Calu3 (cell line): ENCODE measurements around the gene PRPF38B. TPM values are rescaled to one million over a fixed set of nuclear protein-coding genes. Genes with fewer than 3 reads are reported as not detected.
A peak's percentile ranks its signal among the peaks of the same experiment; 100 is the strongest.

Source experiments
- BruUV-seq: library from RNA; stranded (reverse); fragments of 400-500 nt; replicated peaks from 2 replicates; lab custom pipeline; 2021; lab: Mats Ljungman, UMichigan
- CTCF ChIA-PET: fragments of 300-600 bp; sonication (Branson Sonifier 250); formaldehyde crosslinking; loops from one replicate; lab custom pipeline; 2022; ENCODE audit warnings: antibody characterized with exemption; lab: Charles Lee
- DNase-seq: peaks from one replicate; pipeline ENCODE4 v3.0.0; 2022
- H3K27ac Mint-ChIP-seq: one replicate; pipeline ENCODE4 v1.8.0; 2022; ENCODE audit warnings: mixed read lengths; ENCODE audit not compliant: unreplicated experiment
- H3K27me3 Mint-ChIP-seq: one replicate; pipeline ENCODE4 v1.8.0; 2022; ENCODE audit warnings: mixed read lengths; ENCODE audit not compliant: unreplicated experiment
- H3K36me3 Mint-ChIP-seq: one replicate; pipeline ENCODE4 v1.8.0; 2022; ENCODE audit warnings: mild to moderate bottlenecking, moderate library complexity, mixed read lengths; ENCODE audit not compliant: insufficient read depth, unreplicated experiment
- H3K4me1 Mint-ChIP-seq: one replicate; pipeline ENCODE4 v1.8.0; 2022; ENCODE audit warnings: mild to moderate bottlenecking, low read depth, mixed read lengths; ENCODE audit not compliant: unreplicated experiment
- H3K4me3 Mint-ChIP-seq: one replicate; pipeline ENCODE4 v1.8.0; 2022; ENCODE audit warnings: mild to moderate bottlenecking, low read depth, moderate library complexity, mixed read lengths; ENCODE audit not compliant: unreplicated experiment
- H3K9me3 Mint-ChIP-seq: one replicate; pipeline ENCODE4 v1.8.0; 2022; ENCODE audit warnings: low read depth, mixed read lengths; ENCODE audit not compliant: unreplicated experiment
- CTCF ChIP-seq: fragments of 200-600 bp; IDR thresholded peaks from one replicate; pipeline ENCODE4 v1.8.0; 2022; ENCODE audit warnings: antibody characterized with exemption; ENCODE audit not compliant: unreplicated experiment
- intact Hi-C: fragments of 100-400 bp; cut with micrococcal nuclease; formaldehyde crosslinking; loops from one replicate; pipeline ENCODE4 v1.10.0; 2022; ENCODE audit not compliant: unreplicated experiment
- total RNA-seq: library from RNA; stranded (reverse); gene quantifications from 2 replicates; pipeline ENCODE4 v1.2.3, GENCODE V29; 2022

PRPF38B gene
- total RNA-seq, 1 experiment from 2014 or later: 47.6 TPM

- no peak for TF ChIP-seq CTCF
- H3K4me1 Mint-ChIP-seq: peaks cover 5% of the 10 kb centered on the region
- no peaks in the 10 kb centered on the region for H3K27me3 Mint-ChIP-seq
- H3K4me3 Mint-ChIP-seq: no peak overlapping the region
- H3K36me3 Mint-ChIP-seq: peaks cover 28% of the 10 kb centered on the region
- no peak for DNase-seq
- no peak overlapping the region for H3K27ac Mint-ChIP-seq
- intact Hi-C loops: no loop called here
- CTCF ChIA-PET: no interaction called here
- no peaks in the 10 kb centered on the region for H3K9me3 Mint-ChIP-seq
- no TSS peak for BruUV-seq
Measured at GRCh38 chr1:108703939-108704338, 11.8 kb downstream of the PRPF38B start.

GRCh38 chr1:108704496-108704895 lies 12.4 kb downstream of the PRPF38B start:
- peak; percentile 15 for DNase-seq
- CTCF ChIA-PET: no interaction called here
- Mint-ChIP-seq H3K9me3 (no peaks in the 10 kb centered on the region), H3K4me3 (no peak overlapping the region), H3K4me1 (no peaks in the 10 kb centered on the region), H3K27ac (no peak overlapping the region), H3K27me3 (no peaks in the 10 kb centered on the region), H3K36me3 (peaks cover 23% of the 10 kb centered on the region)
- intact Hi-C loops: no loop called here
- no TSS peak for BruUV-seq
- no peak for TF ChIP-seq CTCF

- intact Hi-C loops: no loop called here
- Mint-ChIP-seq H3K27me3 (no peaks in the 10 kb centered on the region), H3K4me1 (no peaks in the 10 kb centered on the region), H3K36me3 (peaks cover 7% of the 10 kb centered on the region), H3K27ac (no peak overlapping the region), H3K9me3 (no peaks in the 10 kb centered on the region), H3K4me3 (no peak overlapping the region)
- CTCF ChIA-PET: no interaction called here
- no TSS peak for BruUV-seq
- DNase-seq: no peak
- TF ChIP-seq CTCF: no peak
Measured at GRCh38 chr1:108706643-108707042, 14.5 kb downstream of the PRPF38B start.

GRCh38 chr1:108708691-108709660 lies 16.9 kb downstream of the PRPF38B start:
- Mint-ChIP-seq H3K4me1 (no peaks in the 10 kb centered on the region), H3K9me3 (no peaks in the 10 kb centered on the region), H3K4me3 (no peak overlapping the region), H3K36me3 (no peaks in the 10 kb centered on the region), H3K27me3 (no peaks in the 10 kb centered on the region), H3K27ac (no peak overlapping the region)
- no peak for TF ChIP-seq CTCF
- no peak for DNase-seq
- no TSS peak for BruUV-seq
- intact Hi-C loops: no loop called here
- CTCF ChIA-PET: no interaction called here
